DLD1 (cell line): ENCODE measurements around the gene THEMIS.
"Not testable (repeated sequence)": the region's sequence is repeated elsewhere in the genome, so short reads cannot be mapped to it uniquely, and the experiment has no call there.

Experiments
- in situ Hi-C: cut with HindIII; loops from 2 replicates; pipeline ENCODE4 v1.10.0; 2017; ENCODE audit warnings: low sequenced_read_pairs

The THEMIS gene

GRCh38 chr6:127737009-127737486, 163.8 kb downstream of the THEMIS start:
- in situ Hi-C loops = no loop called here

DNA sequence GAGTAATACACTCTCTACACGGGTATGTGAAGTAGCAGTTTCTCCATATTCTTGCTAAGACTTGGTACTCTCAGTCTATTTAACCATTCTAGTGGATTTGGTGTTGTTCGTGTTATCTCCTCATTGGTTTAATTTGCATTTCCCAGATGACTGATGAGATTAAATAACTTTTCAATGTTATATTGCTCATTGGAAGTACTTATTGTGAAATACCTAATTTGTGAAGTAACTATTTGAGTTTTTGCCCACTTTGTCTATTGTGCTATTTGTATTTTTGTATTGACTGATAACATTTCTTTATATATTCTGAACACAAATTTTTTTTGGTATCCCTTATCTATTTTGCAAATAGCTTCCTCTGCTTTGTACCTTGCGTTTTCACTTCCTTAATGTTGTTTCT, 167.9 kb downstream of the THEMIS start:
- in situ Hi-C loops = no loop called here

GRCh38 chr6:127727260-127727953, 173.5 kb downstream of the THEMIS start:
- in situ Hi-C loops = no loop called here

DNA sequence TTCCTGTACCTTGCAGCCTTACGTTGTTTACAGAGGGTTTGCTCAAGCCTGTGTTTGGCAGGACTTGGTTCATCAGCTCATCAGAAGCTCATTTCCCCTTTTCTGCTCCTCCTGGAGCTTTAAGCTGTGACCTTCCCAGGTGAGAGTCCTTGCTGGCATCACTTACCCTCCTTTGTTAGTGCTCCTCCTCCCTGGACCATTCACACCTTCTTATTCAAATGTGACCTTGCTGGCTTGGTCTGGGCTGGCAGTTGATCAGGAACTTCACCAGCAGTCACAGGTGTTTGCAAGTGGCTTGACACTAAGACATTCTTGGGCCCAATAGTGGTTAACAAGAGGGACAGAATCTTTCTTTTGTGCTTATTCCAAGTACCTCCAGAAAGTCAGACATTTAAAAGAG, 175.0 kb downstream of the THEMIS start:
- in situ Hi-C loops = no loop called here

GRCh38 chr6:127718694-127719093, 182.2 kb downstream of the THEMIS start:
- in situ Hi-C loops = no loop called here

DNA sequence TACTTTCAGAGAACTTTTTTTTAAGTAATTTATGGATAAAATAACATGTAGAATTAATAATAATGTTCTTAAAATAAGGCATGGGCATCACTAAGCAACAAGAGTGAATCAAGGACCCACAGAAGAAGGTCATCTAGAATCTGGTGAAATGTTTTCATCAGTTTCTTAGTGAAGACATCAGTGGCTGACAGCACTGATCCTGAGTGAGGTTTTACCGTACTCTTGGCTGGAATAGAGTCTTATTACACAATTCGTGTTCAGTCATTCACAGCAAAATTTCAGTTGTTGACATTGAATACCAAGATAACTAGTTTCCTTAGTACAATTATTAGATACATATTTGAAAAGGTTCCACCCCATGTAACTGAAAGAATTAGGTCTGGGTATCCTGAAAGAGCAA, 183.5 kb downstream of the THEMIS start:
- in situ Hi-C loops = no loop called here

GRCh38 chr6:127716465-127716864, 184.4 kb downstream of the THEMIS start:
- in situ Hi-C loops = no loop called here

GRCh38 chr6:127710668-127711067, 190.2 kb downstream of the THEMIS start:
- in situ Hi-C loops = no loop called here

DNA sequence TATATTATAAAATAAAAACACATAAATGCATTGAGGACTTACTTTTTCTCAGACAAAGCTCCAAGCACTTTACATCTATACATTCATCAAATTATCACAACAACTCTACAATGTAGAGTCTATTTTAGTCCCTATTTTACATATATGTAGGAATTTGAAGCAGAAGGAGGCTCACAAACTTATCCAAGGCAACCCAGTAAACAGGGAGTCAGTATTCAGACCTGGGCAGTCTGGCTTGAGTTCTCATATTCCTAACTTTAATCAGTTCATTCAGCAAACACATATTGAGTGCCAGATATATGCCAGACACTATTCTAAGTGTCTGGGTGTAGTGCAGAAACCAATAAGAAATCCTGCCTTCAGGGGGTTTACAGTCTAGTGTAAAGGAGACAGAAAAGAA, 194.6 kb downstream of the THEMIS start:
- in situ Hi-C loops = no loop called here

DNA sequence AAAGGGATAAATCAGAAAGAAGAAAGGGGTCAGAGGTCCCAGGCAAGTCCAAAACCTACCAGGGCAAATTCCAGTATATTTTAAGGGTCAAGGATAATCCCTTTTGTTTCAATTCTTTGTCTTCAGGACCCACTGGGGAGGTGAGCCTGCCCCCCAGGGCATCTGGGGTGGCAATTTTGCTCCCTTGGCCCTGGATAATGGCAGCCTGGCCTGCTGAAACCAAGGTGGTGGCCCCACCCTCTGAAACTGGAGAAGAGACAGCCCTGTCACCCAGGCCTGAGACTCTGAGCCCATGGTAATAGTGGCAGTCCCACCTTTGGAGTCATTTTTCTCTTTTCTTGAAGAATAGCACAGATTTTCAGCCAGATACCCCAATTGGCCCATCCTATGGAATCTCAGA, 205.8 kb downstream of the THEMIS start:
- in situ Hi-C loops = no loop called here

- in situ Hi-C loops = no loop called here
Observed at GRCh38 chr6:127691146-127691545, 209.7 kb downstream of the THEMIS start.

DNA sequence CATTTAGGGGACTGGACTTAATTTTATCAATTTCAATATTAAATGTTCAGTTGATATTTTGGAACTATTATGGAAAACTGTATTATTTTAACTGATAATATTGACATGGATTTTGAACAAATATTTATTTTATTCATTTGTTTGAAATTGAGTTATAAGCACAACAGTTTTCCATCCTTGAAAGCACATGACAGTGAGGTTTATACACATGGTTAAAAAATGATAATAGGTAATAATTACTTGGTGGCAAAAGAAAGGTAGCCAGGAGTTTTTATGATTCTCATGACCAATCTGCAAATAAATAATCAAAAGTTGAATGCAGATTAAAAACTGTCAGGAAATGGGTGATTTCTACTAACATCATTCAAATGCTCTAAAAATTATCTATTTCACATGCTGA, 210.3 kb downstream of the THEMIS start:
- in situ Hi-C loops = no loop called here

- in situ Hi-C loops = no loop called here
Observed at GRCh38 chr6:127690092-127690491, 210.8 kb downstream of the THEMIS start.

GRCh38 chr6:127687490-127687889, 213.4 kb downstream of the THEMIS start:
- in situ Hi-C loops = not testable (repeated sequence)

DNA sequence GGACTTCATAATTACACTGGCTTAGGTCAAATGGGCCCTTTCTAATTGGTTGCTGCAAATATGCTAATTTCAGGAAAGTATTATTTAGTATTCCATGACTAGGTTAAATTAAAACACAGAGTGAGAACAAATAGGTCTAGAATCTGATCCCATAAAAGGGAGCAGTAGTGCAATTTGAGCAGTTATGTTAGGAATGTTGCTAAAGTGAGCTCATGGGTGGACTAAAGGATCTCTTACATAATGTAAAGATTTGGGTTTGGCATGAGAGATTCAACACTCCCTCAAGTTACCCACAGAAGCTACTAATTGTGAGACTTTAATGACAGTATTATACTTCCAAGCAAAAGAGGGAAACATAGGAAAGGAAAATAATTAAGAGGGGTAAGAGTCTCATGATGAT, 214.8 kb downstream of the THEMIS start:
- in situ Hi-C loops = no loop called here

- in situ Hi-C loops = no loop called here
Observed at GRCh38 chr6:127684501-127684900, 216.4 kb downstream of the THEMIS start.
